Breast epithelium (tissue), 4 donors: ENCODE measurements around the gene NR1H2. TPM values are rescaled to one million over a fixed set of nuclear protein-coding genes. Genes with fewer than 3 reads are reported as not detected.

ENCODE experiments used
- DNase-seq, 2 donors: peaks; one replicate each; pipeline ENCODE4 v3.0.0-alpha.2; 2019; ENCODE audit warnings: low spot score in 2 of 2
- H3K27ac ChIP-seq, 2 donors: fragments of 200-600 bp; sonication (generic) in 1 of 2; one replicate each; pipeline ENCODE4 v1.5.1; 2016 to 2019; ENCODE audit warnings: mild to moderate bottlenecking in 1 of 2
- H3K27me3 ChIP-seq, 2 donors: fragments of 200-600 bp; sonication (generic) in 1 of 2; one replicate each; pipeline versions ENCODE4 v1.5.1 to v1.6.0; 2017 to 2019; ENCODE audit warnings: control low read depth in 1 of 2, mild to moderate bottlenecking in 1 of 2
- H3K36me3 ChIP-seq: fragments of 200-600 bp; one replicate; pipeline ENCODE4 v1.5.1; 2019
- H3K4me1 ChIP-seq, 2 donors: fragments of 200-600 bp; sonication (generic); one replicate each; pipeline ENCODE4 v1.5.1; 2016 to 2019; ENCODE audit warnings: control low read depth in 1 of 2
- H3K4me3 ChIP-seq, 3 donors: fragments of 200-600 bp; sonication (generic); 1 replicate in 2 of 3; 2 replicates in 1 of 3; pipeline ENCODE4 v1.5.1; 2016 to 2019; ENCODE audit warnings: mild to moderate bottlenecking in 3 of 3, moderate library complexity in 2 of 3
- H3K9me3 ChIP-seq, 2 donors: fragments of 200-600 bp; sonication (generic) in 1 of 2; one replicate each; pipeline ENCODE4 v1.5.1; 2016 to 2019; ENCODE audit warnings: control low read depth in 1 of 2
- CTCF ChIP-seq, 3 donors: fragments of 450-650 bp; IDR thresholded peaks; one replicate each; pipeline ENCODE4 v1.5.1; 2016 to 2017; ENCODE audit warnings: antibody characterized with exemption in 3 of 3, mild to moderate bottlenecking in 3 of 3, moderate library complexity in 3 of 3
- POLR2A ChIP-seq: fragments of 450-650 bp; IDR thresholded peaks from one replicate; pipeline ENCODE4 v1.6.1; 2016; ENCODE audit warnings: antibody characterized with exemption, mild to moderate bottlenecking, moderate library complexity
- POLR2AphosphoS5 ChIP-seq, 3 donors: sonication (generic); formaldehyde crosslinking; IDR thresholded peaks; one replicate each; pipeline ENCODE4 v1.6.1; 2017; ENCODE audit warnings: antibody characterized with exemption in 3 of 3
- intact Hi-C: fragments of 100-400 bp; cut with DNase I; formaldehyde crosslinking; loops from one replicate; pipeline ENCODE4 v1.15.1; 2023; ENCODE audit warnings: low total_unique reads
- total RNA-seq, 3 donors: library from RNA; depleted of rRNA; stranded (reverse); fragments of >200 nt; gene quantifications; one replicate each; pipeline ENCODE4 v1.1.0, GENCODE V29; 2016

NR1H2 gene
- total RNA-seq, 3 donors from 2014 or later, result 71.0 to 105 (median 87.5) TPM

DNA sequence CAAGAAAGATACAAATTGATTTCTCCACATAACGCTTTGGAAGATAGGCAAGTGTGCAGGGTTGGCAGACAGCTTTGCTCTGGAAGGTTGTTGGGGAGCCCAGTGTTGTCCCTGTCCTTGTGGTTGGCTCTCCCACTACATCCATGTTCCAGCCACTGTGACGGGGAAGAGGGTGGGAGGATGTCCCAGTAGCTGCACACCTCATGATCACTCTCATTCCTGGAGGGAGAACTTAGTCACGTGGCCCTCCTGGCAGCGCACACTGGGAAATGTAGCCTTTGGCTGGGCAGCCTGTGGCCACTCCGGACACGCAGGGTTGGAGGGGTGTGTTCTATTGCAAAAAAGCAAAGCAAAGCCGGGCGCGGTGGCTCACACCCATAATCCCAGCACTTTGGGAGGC is 17.8 kb downstream of the NR1H2 start:
- no peak overlapping the region for H3K27ac ChIP-seq
- H3K9me3 ChIP-seq, result no peaks in the 10 kb centered on the region
- intact Hi-C loops, result no loop called here
- H3K4me1 ChIP-seq, result no peaks in the 10 kb centered on the region
- no peak for TF ChIP-seq CTCF (IDR thresholded peaks at IDR 0.05)
- TF ChIP-seq POLR2AphosphoS5 (IDR thresholded peaks at IDR 0.05), result no peak
- no peak for TF ChIP-seq POLR2A
- H3K4me3 ChIP-seq, result no peak overlapping the region
- no peaks in the 10 kb centered on the region for H3K27me3 ChIP-seq
- no peak for DNase-seq
- no peaks in the 10 kb centered on the region for H3K36me3 ChIP-seq

- Histone ChIP-seq H3K36me3 (no peaks in the 10 kb centered on the region), H3K27me3 (no peaks in the 10 kb centered on the region), H3K4me1 (no peaks in the 10 kb centered on the region), H3K4me3 (no peak overlapping the region), H3K9me3 (no peaks in the 10 kb centered on the region), H3K27ac (no peak overlapping the region)
- no peak for DNase-seq
- intact Hi-C loops, result no loop called here
- no peak for TF ChIP-seq CTCF (IDR thresholded peaks at IDR 0.05)
Observed at GRCh38 chr19:50398675-50399367, 22.6 kb downstream of the NR1H2 start.

DNA sequence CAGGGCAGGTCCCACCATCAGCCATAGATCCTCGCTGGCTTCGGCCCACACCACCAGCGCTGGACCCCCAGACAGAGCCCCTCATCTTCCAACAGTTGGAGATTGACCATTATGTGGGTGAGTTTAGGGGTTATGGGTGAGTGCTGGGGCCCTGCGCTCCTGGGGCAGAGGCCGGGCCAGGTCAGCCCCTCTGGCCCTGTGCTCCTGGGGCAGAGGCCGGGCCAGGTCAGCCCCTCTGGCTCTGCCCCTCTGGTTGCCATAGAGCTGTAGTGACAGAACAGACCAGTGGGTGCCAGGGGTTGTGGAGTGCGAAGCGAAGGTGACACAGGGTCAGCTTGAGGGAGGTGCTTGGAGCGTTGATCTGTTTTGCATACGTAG is 23.1 kb downstream of the NR1H2 start:
- H3K4me1 ChIP-seq, result no peaks in the 10 kb centered on the region
- no peaks in the 10 kb centered on the region for H3K9me3 ChIP-seq
- no peak for TF ChIP-seq POLR2AphosphoS5 (IDR thresholded peaks at IDR 0.05)
- no peak overlapping the region for H3K4me3 ChIP-seq
- H3K36me3 ChIP-seq, result no peaks in the 10 kb centered on the region
- no peak overlapping the region for H3K27ac ChIP-seq
- DNase-seq, result no peak
- no peaks in the 10 kb centered on the region for H3K27me3 ChIP-seq
- intact Hi-C loops, result no loop called here

- intact Hi-C loops, result no loop called here
- Histone ChIP-seq H3K27me3 (no peaks in the 10 kb centered on the region), H3K9me3 (no peaks in the 10 kb centered on the region), H3K4me3 (no peak overlapping the region), H3K36me3 (no peaks in the 10 kb centered on the region), H3K4me1 (no peaks in the 10 kb centered on the region), H3K27ac (no peak overlapping the region)
- no peak for DNase-seq
- TF ChIP-seq CTCF (IDR thresholded peaks at IDR 0.05), result no peak
- TF ChIP-seq POLR2AphosphoS5 (IDR thresholded peaks at IDR 0.05), result no peak
- TF ChIP-seq POLR2A, result no peak
Observed at GRCh38 chr19:50401605-50402450, 25.6 kb downstream of the NR1H2 start.

- intact Hi-C loops, result no loop called here
- Histone ChIP-seq H3K36me3 (no peaks in the 10 kb centered on the region), H3K4me3 (no peak overlapping the region), H3K4me1 (no peaks in the 10 kb centered on the region), H3K27ac (no peak overlapping the region), H3K27me3 (no peaks in the 10 kb centered on the region), H3K9me3 (no peaks in the 10 kb centered on the region)
- no peak for DNase-seq
- TF ChIP-seq POLR2AphosphoS5 (IDR thresholded peaks at IDR 0.05) (no peak), CTCF (IDR thresholded peaks at IDR 0.05) (no peak), POLR2A (no peak)
Observed at GRCh38 chr19:50402544-50403301, 26.5 kb downstream of the NR1H2 start.
